Suprapubic skin (tissue), 3 donors: ENCODE results near the gene ATP5PO.

ENCODE experiments used
- CTCF ChIP-seq, 2 donors: fragments of 200-600 bp in 1 of 2; fragments of 450-650 bp in 1 of 2; sonication (generic) in 1 of 2; IDR thresholded peaks; one replicate each; pipeline ENCODE4 v1.5.1; 2016 to 2019; ENCODE audit warnings: antibody characterized with exemption in 2 of 2, mild to moderate bottlenecking in 1 of 2, moderate library complexity in 1 of 2
- POLR2AphosphoS5 ChIP-seq, 3 donors: sonication (generic); formaldehyde crosslinking; IDR thresholded peaks; one replicate each; pipeline ENCODE4 v1.6.1; 2017; ENCODE audit warnings: antibody characterized with exemption in 3 of 3

GRCh38 chr21:33961061-33961460, 45.5 kb upstream of the ATP5PO start:
- TF ChIP-seq POLR2AphosphoS5 (IDR thresholded peaks at IDR 0.05) = no peak
- TF ChIP-seq CTCF (IDR thresholded peaks at IDR 0.05) = no peak
